ENCODE data around the gene QTRT2. TPM values are rescaled to one million over a fixed set of nuclear protein-coding genes. Genes with fewer than 3 reads are reported as not detected.

QTRT2 gene
- total RNA-seq, 1 experiment from 2014 or later, result 62.4 TPM

- BruUV-seq (replicated peaks), result no TSS peak
- Histone ChIP-seq H3K4me3 (ENCODE audit: low read depth, low read length, poor library complexity, severe bottlenecking) (no peak overlapping the region), H3K36me3 (ENCODE audit: insufficient read depth, low read length, poor library complexity, severe bottlenecking) (no peaks in the 10 kb centered on the region), H3K9me3 (ENCODE audit: low read depth, low read length, poor library complexity, severe bottlenecking) (no peaks in the 10 kb centered on the region), H3K4me1 (ENCODE audit: insufficient read depth, low read length, poor library complexity, severe bottlenecking) (no peaks in the 10 kb centered on the region), H3K27me3 (replicated peaks; ENCODE audit: insufficient read depth, low read depth, low read length, poor library complexity) (no peaks in the 10 kb centered on the region), H3K27ac (ENCODE audit: low read depth, low read length, poor library complexity, severe bottlenecking) (no peak overlapping the region)
- intact Hi-C loops (cut with micrococcal nuclease; ENCODE audit: unreplicated experiment), result no loop called here
- POLR2A ChIA-PET (ENCODE audit: low non-redundant PET), result no interaction called here
- no peak for TF ChIP-seq EZH2 (IDR thresholded peaks at IDR 0.05; ENCODE audit: borderline replicate concordance, low read depth, low read length, poor library complexity, severe bottlenecking)
- TF ChIP-seq CTCF (conservative IDR thresholded peaks at IDR 0.05; ENCODE audit: low read depth, low read length), result no peak
- no peak for DNase-seq (ENCODE audit: low spot score)
- CTCF ChIA-PET, result no interaction called here
Measured at GRCh38 chr3:114114719-114115118, 58.2 kb downstream of the QTRT2 start.

- no peak overlapping the region for H3K27ac ChIP-seq (ENCODE audit: low read depth, low read length, poor library complexity, severe bottlenecking)
- DNase-seq (ENCODE audit: low spot score), result no peak
- H3K9me3 ChIP-seq (ENCODE audit: low read depth, low read length, poor library complexity, severe bottlenecking), result no peaks in the 10 kb centered on the region
- H3K4me3 ChIP-seq (ENCODE audit: low read depth, low read length, poor library complexity, severe bottlenecking), result no peak overlapping the region
- BruUV-seq (replicated peaks), result no TSS peak
- H3K27me3 ChIP-seq (replicated peaks; ENCODE audit: insufficient read depth, low read depth, low read length, poor library complexity), result no peaks in the 10 kb centered on the region
- H3K36me3 ChIP-seq (ENCODE audit: insufficient read depth, low read length, poor library complexity, severe bottlenecking), result no peaks in the 10 kb centered on the region
- TF ChIP-seq EZH2 (IDR thresholded peaks at IDR 0.05; ENCODE audit: borderline replicate concordance, low read depth, low read length, poor library complexity, severe bottlenecking) (no peak), CTCF (conservative IDR thresholded peaks at IDR 0.05; ENCODE audit: low read depth, low read length) (no peak)
- no peaks in the 10 kb centered on the region for H3K4me1 ChIP-seq (ENCODE audit: insufficient read depth, low read length, poor library complexity, severe bottlenecking)
- ChIA-PET POLR2A (ENCODE audit: low non-redundant PET) (no interaction called here), CTCF (no interaction called here)
- intact Hi-C loops (cut with micrococcal nuclease; ENCODE audit: unreplicated experiment), result no loop called here
Measured at GRCh38 chr3:114115143-114115542, 58.6 kb downstream of the QTRT2 start.

- intact Hi-C loops (cut with micrococcal nuclease; ENCODE audit: unreplicated experiment), result no loop called here
- H3K9me3 ChIP-seq (ENCODE audit: low read depth, low read length, poor library complexity, severe bottlenecking), result no peaks in the 10 kb centered on the region
- POLR2A ChIA-PET (ENCODE audit: low non-redundant PET), result no interaction called here
- no peak for TF ChIP-seq CTCF (conservative IDR thresholded peaks at IDR 0.05; ENCODE audit: low read depth, low read length)
- no peak for TF ChIP-seq EZH2 (IDR thresholded peaks at IDR 0.05; ENCODE audit: borderline replicate concordance, low read depth, low read length, poor library complexity, severe bottlenecking)
- no peak overlapping the region for H3K27ac ChIP-seq (ENCODE audit: low read depth, low read length, poor library complexity, severe bottlenecking)
- H3K4me1 ChIP-seq (ENCODE audit: insufficient read depth, low read length, poor library complexity, severe bottlenecking), result no peaks in the 10 kb centered on the region
- BruUV-seq (replicated peaks), result no TSS peak
- DNase-seq (ENCODE audit: low spot score), result no peak
- no peaks in the 10 kb centered on the region for H3K36me3 ChIP-seq (ENCODE audit: insufficient read depth, low read length, poor library complexity, severe bottlenecking)
- H3K4me3 ChIP-seq (ENCODE audit: low read depth, low read length, poor library complexity, severe bottlenecking), result no peak overlapping the region
- CTCF ChIA-PET, result interaction anchor here (0.5 kb wide), 1 partner anchor 1033 kb away, joined by 4 read pairs; no protein-coding TSS in a partner anchor
- no peaks in the 10 kb centered on the region for H3K27me3 ChIP-seq (replicated peaks; ENCODE audit: insufficient read depth, low read depth, low read length, poor library complexity)
Measured at GRCh38 chr3:114119776-114120175, 63.2 kb downstream of the QTRT2 start.
